Thoracic aorta endothelial cell (primary cell): ENCODE measurements around the gene FHOD3. TPM values are rescaled to one million over a fixed set of nuclear protein-coding genes. Genes with fewer than 3 reads are reported as not detected.

Experiments
- total RNA-seq: library from RNA; depleted of rRNA; stranded (reverse); fragments of >200 nt; gene quantifications from 2 replicates; pipeline ENCODE4 v1.2.3, GENCODE V29; 2012

FHOD3 gene
- total RNA-seq = 0.07 TPM in 1 of 2 replicates, not detected in the other

GRCh38 chr18:36297417-36298125 lies at the start of gene FHOD3:
Gene FHOD3, plus strand, starts transcription at chr18:36297713. Its CDS starts 123 bp downstream, at chr18:36297836.

GRCh38 chr18:36828630-36829361 lies 531.3 kb downstream of the FHOD3 start, which contains the start of the genes KIAA1328 and TPGS2:
Gene KIAA1328, plus strand, starts transcription at chr18:36829127. Its CDS starts 12 bp downstream, at chr18:36829139.
Gene TPGS2, minus strand, starts transcription at chr18:36829002. Its CDS starts 235 bp downstream, at chr18:36828767.

Other genes starting within 250 kb of the FHOD3 start
- 79.7 and 99.9 TPM in 2 replicates for gene RPRD1A, start 230.2 kb upstream of the FHOD3 start, total RNA-seq
- gene SLC39A6, start 168.4 kb upstream of the FHOD3 start, total RNA-seq = 15.4 and 16.7 TPM in 2 replicates
- 85.7 and 94.7 TPM in 2 replicates for gene ELP2, start 167.8 kb upstream of the FHOD3 start, total RNA-seq
- 0.53 and 1.7 TPM in 2 replicates for gene MOCOS, start 110.2 kb upstream of the FHOD3 start, total RNA-seq